Measurements from ENCODE around the gene ANXA10. TPM values are rescaled to one million over a fixed set of nuclear protein-coding genes. Genes with fewer than 3 reads are reported as not detected.
"Not testable (repeated sequence)": the region's sequence is repeated elsewhere in the genome, so short reads cannot be mapped to it uniquely, and the experiment has no call there.

Gene ANXA10
- total and polyA plus RNA-seq, 2 of the 8 experiments (the other 6 are each of a cell fraction or from before 2014, with no cell fraction given) = not detected

DNA sequence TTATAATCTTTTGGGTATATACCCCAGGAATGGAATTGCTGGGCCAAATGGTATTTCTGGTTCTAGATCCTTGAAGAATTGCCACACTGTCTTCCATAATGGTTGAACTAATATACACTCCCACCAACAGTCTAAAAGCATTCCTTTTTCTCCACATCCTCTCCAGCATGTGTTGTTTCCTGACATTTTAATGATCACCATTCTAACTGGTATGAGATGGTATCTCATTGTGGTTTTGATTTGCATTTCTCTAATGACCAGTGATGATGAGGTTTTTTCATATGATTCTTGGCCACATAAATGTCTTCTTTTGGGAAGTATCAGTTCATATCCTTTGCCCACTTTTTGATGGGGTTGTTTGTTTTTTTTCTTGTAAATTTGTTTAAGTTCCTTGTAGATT lies 121.2 kb downstream of the ANXA10 start:
- H2BK120ac ChIP-seq (replicated peaks; ENCODE audit: low read depth, low read length); H4K5ac ChIP-seq (ENCODE audit: insufficient read length, low read depth, low read length); H3K9me3 ChIP-seq (ENCODE audit: insufficient read depth in 2 of 2, low read depth in 1 of 2, low read length in 1 of 2); H3K79me1 ChIP-seq (ENCODE audit: low read depth, low read length); H3K56ac ChIP-seq (replicated peaks; ENCODE audit: insufficient read length, low read depth, low read length); H3K4ac ChIP-seq (replicated peaks; ENCODE audit: insufficient read length, low read depth, low read length); FAIRE-seq; H3K36me3 ChIP-seq (ENCODE audit: control insufficient read depth in 2 of 4, insufficient read depth in 4 of 4, low read length in 3 of 4); H2AFZ ChIP-seq (ENCODE audit: low read length); H3K14ac ChIP-seq (ENCODE audit: insufficient read length); H2BK20ac ChIP-seq (ENCODE audit: low read length); H2BK15ac ChIP-seq (ENCODE audit: low read length); DNase-seq (ENCODE audit: low read depth in 1 of 2, low spot score in 2 of 2); H3K27ac ChIP-seq (ENCODE audit: low read depth, low read length); H4K20me1 ChIP-seq (replicated peaks in 1 of 2; ENCODE audit: control insufficient read depth in 1 of 2, insufficient read depth in 2 of 2, low read length in 2 of 2); H4K91ac ChIP-seq (replicated peaks; ENCODE audit: insufficient read length, low read length); H3K9ac ChIP-seq (replicated peaks in 1 of 4; ENCODE audit: extremely low read depth in 1 of 4, low read depth in 3 of 4, low read length in 3 of 4); POLR2A ChIA-PET (ENCODE audit: partially characterized antibody); CTCF ChIA-PET (ENCODE audit: partially characterized antibody); H3K4me1 ChIP-seq (replicated peaks in 1 of 4; ENCODE audit: control insufficient read depth in 3 of 4, insufficient read depth in 4 of 4, low read length in 3 of 4); H3K27me3 ChIP-seq (replicated peaks in 1 of 4; ENCODE audit: control insufficient read depth in 3 of 4, extremely low read depth in 1 of 4, insufficient read depth in 3 of 4, low read length in 3 of 4); H3K18ac ChIP-seq (ENCODE audit: extremely low read depth, low read length); H4K8ac ChIP-seq (ENCODE audit: extremely low read depth, insufficient read depth, low read length); H2BK12ac ChIP-seq (ENCODE audit: low read depth, low read length); H3K23ac ChIP-seq (ENCODE audit: insufficient read length); H2AK5ac ChIP-seq (ENCODE audit: low read depth, low read length); H3K23me2 ChIP-seq (ENCODE audit: low read depth, low read length); H3K4me2 ChIP-seq (ENCODE audit: insufficient read depth in 1 of 2, low read depth in 2 of 2, low read length in 2 of 2); H2BK5ac ChIP-seq (ENCODE audit: low read depth, low read length); H3K79me2 ChIP-seq (ENCODE audit: control insufficient read depth in 1 of 2, insufficient read depth in 2 of 2, low read length in 2 of 2); H3K4me3 ChIP-seq (ENCODE audit: extremely low read depth in 1 of 4, insufficient read depth in 2 of 4, low read depth in 3 of 4, low read length in 4 of 4): not testable (repeated sequence)

Measured in H1 (cell line).